ENCODE results near the gene TOB1. TPM values are rescaled to one million over a fixed set of nuclear protein-coding genes. Genes with fewer than 3 reads are reported as not detected.

Gene TOB1
- total RNA-seq, 1 experiment from 2014 or later = 86.0 TPM

DNA sequence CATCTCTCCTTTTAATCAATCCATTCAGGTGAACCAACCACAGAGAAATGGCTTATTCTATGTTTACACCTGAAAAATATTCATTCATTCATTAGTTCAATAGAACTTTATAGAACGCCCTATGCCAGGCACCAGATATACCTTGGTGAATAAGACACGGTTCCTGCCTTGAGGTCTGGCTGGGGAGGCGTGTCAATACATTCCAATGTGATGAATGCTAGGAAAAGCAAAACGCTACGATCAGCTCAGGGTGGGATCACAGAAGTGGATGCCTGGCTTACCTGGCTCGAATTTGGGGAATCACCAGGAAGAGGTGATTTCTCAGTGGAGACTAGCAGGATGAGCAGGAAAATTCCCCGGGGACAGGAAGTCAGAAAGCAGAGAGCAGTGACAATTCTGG is 48.3 kb downstream of the TOB1 start:
- Histone ChIP-seq H3K4me3 (replicated peaks in 1 of 2; ENCODE audit: low read depth in 1 of 2, low read length in 2 of 2) (peak overlapping the region; percentile 29 to 50), H2AFZ (ENCODE audit: low read depth, low read length, poor library complexity, severe bottlenecking) (peak overlapping the region; percentile 97), H3K79me2 (ENCODE audit: insufficient read depth, low read length) (no peaks in the 10 kb centered on the region), H3K4me1 (ENCODE audit: control insufficient read depth in 1 of 2, insufficient read depth in 2 of 2, low read length in 2 of 2) (peaks cover 20 to 32% of the 10 kb centered on the region in 2 experiments), H4K20me1 (ENCODE audit: insufficient read depth) (no peaks in the 10 kb centered on the region), H3K27ac (ENCODE audit: low read depth, low read length) (peak overlapping the region; percentile 20), H3K9me3 (ENCODE audit: control insufficient read depth in 1 of 2, insufficient read depth in 1 of 2, low read depth in 1 of 2, low read length in 2 of 2) (no peaks in the 10 kb centered on the region), H3K27me3 (ENCODE audit: insufficient read depth, low read length) (no peaks in the 10 kb centered on the region), H3K4me2 (ENCODE audit: low read length) (peak overlapping the region; percentile 67), H3K36me3 (ENCODE audit: control insufficient read depth in 1 of 2, insufficient read depth in 2 of 2, low read length in 2 of 2) (no peaks in the 10 kb centered on the region), H3K9ac (ENCODE audit: low read length) (peak overlapping the region; percentile 38), H3K9me2 (ENCODE audit: insufficient read depth) (no peaks in the 10 kb centered on the region)
- ChIA-PET POLR2A (no interaction called here), RAD21 (ENCODE audit: low non-redundant PET in 1 of 2, low total read pairs in 2 of 2, uncharacterized antibody in 2 of 2, unreplicated experiment in 2 of 2) (no interaction called here), CTCF (interaction anchor here (0.7 to 2.9 kb wide), 9 partner anchors 10 to 132 kb away, joined by 3 to 16 read pairs (median 5); no protein-coding TSS in a partner anchor)
- peak; percentile 42 for DNase-seq (ENCODE audit: low read depth, low spot score)
- intact Hi-C loops (cut with micrococcal nuclease) = loop anchor here (1.0 kb wide), 1 partner anchor 138 kb away; no protein-coding TSS in a partner anchor
- no TSS peak for BruUV-seq (replicated peaks)
- TF ChIP-seq ZFX (IDR thresholded peaks at IDR 0.05) (no peak), EZH2phosphoT487 (IDR thresholded peaks at IDR 0.05; ENCODE audit: borderline replicate concordance) (no peak), FOSL1 (IDR thresholded peaks at IDR 0.05; ENCODE audit: low read depth) (peak; percentile 73), POLR2AphosphoS5 (IDR thresholded peaks at IDR 0.05; ENCODE audit: low read depth, low read length) (no peak), CBX3 (IDR thresholded peaks at IDR 0.05; ENCODE audit: low read depth) (no peak), YY1 (IDR thresholded peaks at IDR 0.05; ENCODE audit: extremely low read depth, insufficient replicate concordance, low read depth, low read length) (no peak), EGR1 (IDR thresholded peaks at IDR 0.05; ENCODE audit: low read depth) (no peak)
- peak; percentile 84 for ATAC-seq

DNA sequence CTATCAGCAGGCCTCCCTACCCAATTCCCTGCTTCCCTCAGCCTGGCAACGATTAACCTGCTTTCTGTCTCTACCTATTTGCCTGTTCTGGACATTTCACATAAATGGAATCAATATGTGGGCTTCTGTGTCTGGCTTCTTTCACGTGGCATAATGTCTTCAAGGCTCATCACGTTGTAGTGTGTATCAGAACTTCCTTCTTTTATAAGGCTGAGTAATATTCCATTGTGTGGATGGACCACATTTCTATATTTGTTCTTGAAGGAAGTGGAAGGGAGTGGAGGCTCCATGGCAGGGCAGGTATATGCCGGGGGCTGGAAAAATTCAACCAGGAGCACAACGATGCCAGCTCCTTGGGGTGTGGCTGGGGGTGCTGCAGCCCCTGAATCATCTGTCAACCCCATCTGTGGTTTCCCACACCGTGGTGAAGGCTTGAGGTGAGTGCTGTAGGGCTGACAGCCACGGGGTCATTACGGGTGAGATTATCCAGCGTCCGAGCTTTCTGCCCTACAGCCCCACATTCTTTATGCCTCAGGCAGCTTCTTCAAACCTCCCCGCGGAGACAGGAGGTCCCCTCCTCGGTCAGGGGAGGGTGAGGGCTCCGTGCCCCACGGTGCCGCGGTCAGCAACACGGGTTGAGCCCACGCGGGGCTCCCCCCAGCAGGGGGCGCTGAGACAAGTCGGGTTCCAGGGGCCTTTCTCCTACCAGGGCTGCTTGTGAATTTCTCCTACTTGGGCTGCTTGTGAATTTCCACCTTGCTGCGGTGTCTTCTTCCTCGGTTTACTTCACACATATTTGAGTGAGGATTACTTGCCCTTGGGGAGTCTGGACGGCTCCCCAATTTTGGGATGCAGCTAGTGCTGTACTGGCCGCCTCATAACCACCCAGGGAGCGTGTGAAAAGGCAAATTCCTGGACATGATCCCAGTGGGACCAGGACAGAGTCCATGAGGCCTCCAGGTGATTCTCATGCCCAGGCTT is 49.1 kb downstream of the TOB1 start:
- peak overlapping the region; percentile 38 for H3K9ac ChIP-seq (ENCODE audit: low read length)
- intact Hi-C loops (cut with micrococcal nuclease) = loop anchor here (1.0 kb wide), 1 partner anchor 139 kb away; no protein-coding TSS in a partner anchor
- peak overlapping the region; percentile 97 for H2AFZ ChIP-seq (ENCODE audit: low read depth, low read length, poor library complexity, severe bottlenecking)
- CTCF ChIA-PET = interaction anchor here (0.5 to 2.9 kb wide), 13 partner anchors 10 to 617 kb away, joined by 3 to 16 read pairs (median 5); no protein-coding TSS in a partner anchor
- peak overlapping the region; percentile 20 for H3K27ac ChIP-seq (ENCODE audit: low read depth, low read length)
- DNase-seq (ENCODE audit: low read depth, low spot score) (peak; percentile 34), ATAC-seq (peak; percentile 86)
- no peaks in the 10 kb centered on the region for H3K9me2 ChIP-seq (ENCODE audit: insufficient read depth)
- no peaks in the 10 kb centered on the region for H4K20me1 ChIP-seq (ENCODE audit: insufficient read depth)
- peak overlapping the region; percentile 29 to 50 for H3K4me3 ChIP-seq (replicated peaks in 1 of 2; ENCODE audit: low read depth in 1 of 2, low read length in 2 of 2)
- H3K9me3 ChIP-seq (ENCODE audit: control insufficient read depth in 1 of 2, insufficient read depth in 1 of 2, low read depth in 1 of 2, low read length in 2 of 2) = no peaks in the 10 kb centered on the region
- BruUV-seq (replicated peaks) = no TSS peak
- H3K79me2 ChIP-seq (ENCODE audit: insufficient read depth, low read length) = no peaks in the 10 kb centered on the region
- H3K4me1 ChIP-seq (ENCODE audit: control insufficient read depth in 1 of 2, insufficient read depth in 2 of 2, low read length in 2 of 2) = peaks cover 20 to 32% of the 10 kb centered on the region in 2 experiments
- POLR2A ChIA-PET = no interaction called here
- TF ChIP-seq, protein P1, sequence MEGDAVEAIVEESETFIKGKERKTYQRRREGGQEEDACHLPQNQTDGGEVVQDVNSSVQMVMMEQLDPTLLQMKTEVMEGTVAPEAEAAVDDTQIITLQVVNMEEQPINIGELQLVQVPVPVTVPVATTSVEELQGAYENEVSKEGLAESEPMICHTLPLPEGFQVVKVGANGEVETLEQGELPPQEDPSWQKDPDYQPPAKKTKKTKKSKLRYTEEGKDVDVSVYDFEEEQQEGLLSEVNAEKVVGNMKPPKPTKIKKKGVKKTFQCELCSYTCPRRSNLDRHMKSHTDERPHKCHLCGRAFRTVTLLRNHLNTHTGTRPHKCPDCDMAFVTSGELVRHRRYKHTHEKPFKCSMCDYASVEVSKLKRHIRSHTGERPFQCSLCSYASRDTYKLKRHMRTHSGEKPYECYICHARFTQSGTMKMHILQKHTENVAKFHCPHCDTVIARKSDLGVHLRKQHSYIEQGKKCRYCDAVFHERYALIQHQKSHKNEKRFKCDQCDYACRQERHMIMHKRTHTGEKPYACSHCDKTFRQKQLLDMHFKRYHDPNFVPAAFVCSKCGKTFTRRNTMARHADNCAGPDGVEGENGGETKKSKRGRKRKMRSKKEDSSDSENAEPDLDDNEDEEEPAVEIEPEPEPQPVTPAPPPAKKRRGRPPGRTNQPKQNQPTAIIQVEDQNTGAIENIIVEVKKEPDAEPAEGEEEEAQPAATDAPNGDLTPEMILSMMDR (IDR thresholded peaks at IDR 0.05 in 2 of 3, conservative IDR thresholded peaks at IDR 0.05 in 1 of 3; ENCODE audit: borderline replicate concordance in 1 of 3, insufficient read depth in 1 of 3, low read depth in 2 of 3, low read length in 2 of 3) = peak; percentile 73 to 100 (median 99)
- 0 out of 2 replicates have a peak, but pooled peaks have one; percentile 5 for TF ChIP-seq CBX3 (IDR thresholded peaks at IDR 0.05; ENCODE audit: low read depth)
- TF ChIP-seq POLR2A (IDR thresholded peaks at IDR 0.05; ENCODE audit: borderline replicate concordance, extremely low read depth, insufficient read depth, insufficient read length) = no peak
- TF ChIP-seq YY1 (IDR thresholded peaks at IDR 0.05; ENCODE audit: extremely low read depth, insufficient replicate concordance, low read depth, low read length) = peak; percentile 25
- TF ChIP-seq RAD21 (IDR thresholded peaks at IDR 0.05; ENCODE audit: low read depth) = peak; percentile 52
- H3K27me3 ChIP-seq (ENCODE audit: insufficient read depth, low read length) = no peaks in the 10 kb centered on the region
- H3K36me3 ChIP-seq (ENCODE audit: control insufficient read depth in 1 of 2, insufficient read depth in 2 of 2, low read length in 2 of 2) = no peaks in the 10 kb centered on the region
- H3K4me2 ChIP-seq (ENCODE audit: low read length) = peak overlapping the region; percentile 67
- RAD21 ChIA-PET (ENCODE audit: low non-redundant PET in 1 of 2, low total read pairs in 2 of 2, uncharacterized antibody in 2 of 2, unreplicated experiment in 2 of 2) = no interaction called here
